ENCODE data around the gene ATP1A3.

Gene ATP1A3

DNA sequence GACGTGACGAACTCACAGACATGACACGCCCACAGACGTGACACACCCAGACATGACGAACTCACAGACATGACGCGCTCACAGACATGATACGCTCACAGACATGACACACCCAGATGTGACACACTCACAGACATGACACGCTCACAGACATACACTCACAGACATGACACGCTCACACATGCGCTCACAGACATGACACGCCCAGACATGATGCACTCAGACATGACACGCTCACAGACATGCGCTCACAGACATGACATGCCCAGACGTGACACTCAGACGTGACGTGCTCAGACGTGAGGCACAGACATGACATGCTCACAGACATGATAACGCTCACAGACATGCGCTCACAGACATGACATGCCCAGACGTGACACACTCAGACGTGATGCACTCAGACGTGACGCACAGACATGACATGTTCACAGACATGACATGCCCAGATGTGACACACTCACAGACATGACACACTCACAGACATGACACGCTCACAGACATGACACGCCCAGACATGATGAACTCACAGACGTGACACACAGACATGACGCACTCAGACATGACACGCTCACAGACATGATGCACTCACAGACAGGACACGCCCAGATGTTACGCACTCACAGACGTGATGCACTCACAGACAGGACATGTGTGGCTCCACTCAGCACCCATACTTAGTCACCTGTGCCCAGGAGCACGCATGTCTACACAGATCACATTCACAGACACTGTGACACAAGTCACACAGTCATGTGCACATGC is 73.9 kb downstream of the ATP1A3 start:
- H3K9me3 ChIP-seq (ENCODE audit: severe bottlenecking): no peaks in the 10 kb centered on the region
- TF ChIP-seq, protein P1, sequence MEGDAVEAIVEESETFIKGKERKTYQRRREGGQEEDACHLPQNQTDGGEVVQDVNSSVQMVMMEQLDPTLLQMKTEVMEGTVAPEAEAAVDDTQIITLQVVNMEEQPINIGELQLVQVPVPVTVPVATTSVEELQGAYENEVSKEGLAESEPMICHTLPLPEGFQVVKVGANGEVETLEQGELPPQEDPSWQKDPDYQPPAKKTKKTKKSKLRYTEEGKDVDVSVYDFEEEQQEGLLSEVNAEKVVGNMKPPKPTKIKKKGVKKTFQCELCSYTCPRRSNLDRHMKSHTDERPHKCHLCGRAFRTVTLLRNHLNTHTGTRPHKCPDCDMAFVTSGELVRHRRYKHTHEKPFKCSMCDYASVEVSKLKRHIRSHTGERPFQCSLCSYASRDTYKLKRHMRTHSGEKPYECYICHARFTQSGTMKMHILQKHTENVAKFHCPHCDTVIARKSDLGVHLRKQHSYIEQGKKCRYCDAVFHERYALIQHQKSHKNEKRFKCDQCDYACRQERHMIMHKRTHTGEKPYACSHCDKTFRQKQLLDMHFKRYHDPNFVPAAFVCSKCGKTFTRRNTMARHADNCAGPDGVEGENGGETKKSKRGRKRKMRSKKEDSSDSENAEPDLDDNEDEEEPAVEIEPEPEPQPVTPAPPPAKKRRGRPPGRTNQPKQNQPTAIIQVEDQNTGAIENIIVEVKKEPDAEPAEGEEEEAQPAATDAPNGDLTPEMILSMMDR (IDR thresholded peaks at IDR 0.05; ENCODE audit: low read depth, low read length): no peak
- no peak overlapping the region for H3K4me3 ChIP-seq (ENCODE audit: low read depth, low read length)
- DNase-seq: no peak
- H3K36me3 ChIP-seq: no peaks in the 10 kb centered on the region
- no peak overlapping the region for H3K27ac ChIP-seq
- H3K27me3 ChIP-seq (ENCODE audit: insufficient read depth, low read depth, severe bottlenecking): peaks cover 29% of the 10 kb centered on the region

DNA sequence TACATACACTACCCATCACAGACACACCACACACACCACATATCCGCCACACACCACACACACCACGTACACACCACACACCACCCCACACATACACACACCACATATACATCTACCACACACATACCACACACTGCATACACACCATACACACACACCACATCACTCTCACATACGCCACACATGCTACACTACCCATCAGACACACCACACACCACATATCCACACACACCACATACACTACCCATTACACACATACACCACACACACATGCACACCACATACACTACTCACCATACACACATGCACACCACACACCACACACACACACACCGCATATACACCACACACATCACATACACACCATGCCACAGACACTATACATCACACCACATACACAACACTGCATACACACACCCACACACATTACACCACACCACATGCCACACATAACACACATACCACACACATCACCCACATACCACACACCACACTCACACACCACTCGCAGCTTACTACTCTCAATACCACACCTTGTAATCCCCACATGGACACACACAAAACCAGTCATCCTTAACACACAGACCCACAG is 75.3 kb downstream of the ATP1A3 start:
- DNase-seq: no peak
- Histone ChIP-seq H3K36me3 (no peaks in the 10 kb centered on the region), H3K4me3 (ENCODE audit: low read depth, low read length) (no peak overlapping the region), H3K27me3 (ENCODE audit: insufficient read depth, low read depth, severe bottlenecking) (peaks cover 25% of the 10 kb centered on the region), H3K27ac (no peak overlapping the region), H3K9me3 (ENCODE audit: severe bottlenecking) (no peaks in the 10 kb centered on the region)
- TF ChIP-seq, protein P1 (IDR thresholded peaks at IDR 0.05; ENCODE audit: low read depth, low read length): no peak

DNA sequence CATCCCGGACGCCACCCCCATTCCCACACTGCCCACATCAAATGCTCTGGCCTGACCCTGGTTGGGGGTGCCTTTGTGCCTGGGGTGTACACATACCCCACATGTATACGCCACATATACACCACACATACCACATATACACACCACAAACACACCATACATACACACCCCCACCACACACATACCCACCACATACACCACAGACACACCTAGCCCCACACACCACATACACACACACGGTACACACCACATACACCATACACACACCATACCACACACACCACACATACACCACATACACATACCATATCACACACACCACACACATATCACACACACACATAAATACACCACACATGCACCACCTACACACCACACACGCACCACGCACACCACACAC is 75.9 kb downstream of the ATP1A3 start:
- Histone ChIP-seq H3K36me3 (no peaks in the 10 kb centered on the region), H3K27ac (no peak overlapping the region), H3K4me3 (ENCODE audit: low read depth, low read length) (no peak overlapping the region), H3K9me3 (ENCODE audit: severe bottlenecking) (no peaks in the 10 kb centered on the region), H3K27me3 (ENCODE audit: insufficient read depth, low read depth, severe bottlenecking) (peaks cover 29% of the 10 kb centered on the region)
- TF ChIP-seq, protein P1 (IDR thresholded peaks at IDR 0.05; ENCODE audit: low read depth, low read length): no peak
- no peak for DNase-seq

DNA sequence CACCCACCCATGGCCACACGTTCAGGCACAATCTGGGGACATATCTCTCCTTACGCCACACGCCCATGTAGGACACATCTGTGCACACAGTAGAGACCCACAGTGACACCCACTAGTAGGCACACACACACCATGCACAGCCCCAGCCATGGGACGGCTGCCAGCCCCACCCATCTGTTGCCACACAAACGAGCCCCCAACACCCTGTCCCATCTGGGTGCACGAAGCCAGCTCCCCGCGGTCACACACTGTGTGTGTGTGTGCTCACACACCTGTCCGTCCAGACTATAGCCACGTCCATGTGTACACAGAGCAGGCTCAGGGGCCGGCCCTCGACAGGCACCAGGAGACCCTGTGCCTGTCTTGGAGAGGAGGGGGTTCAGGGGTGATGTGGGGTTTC is 76.4 kb downstream of the ATP1A3 start:
- H3K27me3 ChIP-seq (ENCODE audit: insufficient read depth, low read depth, severe bottlenecking): peaks cover 29% of the 10 kb centered on the region
- TF ChIP-seq, protein P1 (IDR thresholded peaks at IDR 0.05; ENCODE audit: low read depth, low read length): no peak

More for the DNA sequence above, 76.4 kb downstream of the ATP1A3 start:
- DNase-seq: no peak
- no peak overlapping the region for H3K27ac ChIP-seq
- no peak overlapping the region for H3K4me3 ChIP-seq (ENCODE audit: low read depth, low read length)
- H3K9me3 ChIP-seq (ENCODE audit: severe bottlenecking): no peaks in the 10 kb centered on the region
- H3K36me3 ChIP-seq: no peaks in the 10 kb centered on the region
